ENCODE data around the gene TMEM229B.
"Not testable (repeated sequence)": the region's sequence is repeated elsewhere in the genome, so short reads cannot be mapped to it uniquely, and the experiment has no call there.

Gene TMEM229B

DNA sequence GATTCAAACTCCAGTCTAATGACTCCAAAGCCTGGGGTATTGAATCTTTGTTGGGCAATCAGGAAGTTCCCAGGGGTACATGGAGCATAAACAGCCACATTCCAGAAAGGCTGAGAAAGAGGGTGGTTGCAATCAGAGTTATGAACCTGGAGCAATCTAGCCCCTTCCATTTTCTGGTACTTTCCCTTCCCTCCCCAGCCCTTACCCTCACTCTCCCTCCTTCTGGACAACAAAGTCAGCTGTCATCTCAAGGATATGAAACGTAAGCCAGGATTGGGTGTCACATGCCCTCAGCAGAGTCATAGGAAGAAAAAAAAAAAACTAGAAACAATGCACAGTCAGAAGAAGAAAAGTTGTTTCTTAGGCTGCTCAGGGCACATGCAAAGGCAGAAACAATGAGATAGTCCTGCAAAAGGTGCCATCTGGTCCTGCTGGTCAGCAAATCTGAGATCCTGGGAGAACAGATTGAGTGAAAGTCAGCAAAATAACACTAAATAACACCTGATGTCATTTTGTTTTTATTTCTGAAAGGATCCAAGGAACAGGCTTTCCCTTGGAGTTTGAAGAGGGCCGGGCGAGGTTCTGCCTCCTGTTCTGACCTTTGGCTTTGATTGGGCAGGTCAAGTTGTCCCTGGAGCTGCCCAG is 27.1 kb downstream of the TMEM229B start:
- no peak overlapping the region for H3K4me3 ChIP-seq (ENCODE audit: low read depth, low read length)
- TF ChIP-seq, protein P1, sequence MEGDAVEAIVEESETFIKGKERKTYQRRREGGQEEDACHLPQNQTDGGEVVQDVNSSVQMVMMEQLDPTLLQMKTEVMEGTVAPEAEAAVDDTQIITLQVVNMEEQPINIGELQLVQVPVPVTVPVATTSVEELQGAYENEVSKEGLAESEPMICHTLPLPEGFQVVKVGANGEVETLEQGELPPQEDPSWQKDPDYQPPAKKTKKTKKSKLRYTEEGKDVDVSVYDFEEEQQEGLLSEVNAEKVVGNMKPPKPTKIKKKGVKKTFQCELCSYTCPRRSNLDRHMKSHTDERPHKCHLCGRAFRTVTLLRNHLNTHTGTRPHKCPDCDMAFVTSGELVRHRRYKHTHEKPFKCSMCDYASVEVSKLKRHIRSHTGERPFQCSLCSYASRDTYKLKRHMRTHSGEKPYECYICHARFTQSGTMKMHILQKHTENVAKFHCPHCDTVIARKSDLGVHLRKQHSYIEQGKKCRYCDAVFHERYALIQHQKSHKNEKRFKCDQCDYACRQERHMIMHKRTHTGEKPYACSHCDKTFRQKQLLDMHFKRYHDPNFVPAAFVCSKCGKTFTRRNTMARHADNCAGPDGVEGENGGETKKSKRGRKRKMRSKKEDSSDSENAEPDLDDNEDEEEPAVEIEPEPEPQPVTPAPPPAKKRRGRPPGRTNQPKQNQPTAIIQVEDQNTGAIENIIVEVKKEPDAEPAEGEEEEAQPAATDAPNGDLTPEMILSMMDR (IDR thresholded peaks at IDR 0.05; ENCODE audit: low read depth, low read length, missing control alignments) = no peak
- no peaks in the 10 kb centered on the region for H3K27me3 ChIP-seq (replicated peaks)
- no peak overlapping the region for H3K27ac ChIP-seq
- DNase-seq = peak; percentile 9
- no peaks in the 10 kb centered on the region for H3K36me3 ChIP-seq (replicated peaks)
- in situ Hi-C loops (cut with HindIII; ENCODE audit: low pct_ligation_motif_present, low sequenced_read_pairs) = no loop called here

DNA sequence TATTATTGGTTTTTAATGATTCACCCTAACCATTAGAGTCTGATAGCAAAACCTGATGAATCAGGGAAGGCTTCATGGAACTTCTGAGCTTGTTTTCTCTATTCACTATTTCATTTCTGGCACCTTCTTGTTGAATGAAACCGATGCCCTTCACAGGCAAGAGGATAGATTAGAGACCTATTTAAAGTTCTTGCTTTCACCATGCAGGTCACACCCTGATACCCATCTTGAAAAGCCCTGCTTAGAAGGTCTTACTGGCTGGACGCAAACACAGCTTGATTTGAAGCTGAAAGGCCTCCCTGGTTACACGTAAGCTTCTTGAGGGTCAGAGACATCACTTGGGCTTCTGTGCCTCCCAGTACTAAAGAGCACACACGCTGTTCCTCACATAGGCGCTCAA is 29.2 kb downstream of the TMEM229B start:
- Histone ChIP-seq H3K36me3 (replicated peaks) (no peaks in the 10 kb centered on the region), H3K27ac (no peak overlapping the region), H3K4me3 (ENCODE audit: low read depth, low read length) (no peak overlapping the region), H3K27me3 (replicated peaks) (no peaks in the 10 kb centered on the region)
- in situ Hi-C loops (cut with HindIII; ENCODE audit: low pct_ligation_motif_present, low sequenced_read_pairs) = no loop called here
- TF ChIP-seq, protein P1 (IDR thresholded peaks at IDR 0.05; ENCODE audit: low read depth, low read length, missing control alignments) = no peak
- no peak for DNase-seq

DNA sequence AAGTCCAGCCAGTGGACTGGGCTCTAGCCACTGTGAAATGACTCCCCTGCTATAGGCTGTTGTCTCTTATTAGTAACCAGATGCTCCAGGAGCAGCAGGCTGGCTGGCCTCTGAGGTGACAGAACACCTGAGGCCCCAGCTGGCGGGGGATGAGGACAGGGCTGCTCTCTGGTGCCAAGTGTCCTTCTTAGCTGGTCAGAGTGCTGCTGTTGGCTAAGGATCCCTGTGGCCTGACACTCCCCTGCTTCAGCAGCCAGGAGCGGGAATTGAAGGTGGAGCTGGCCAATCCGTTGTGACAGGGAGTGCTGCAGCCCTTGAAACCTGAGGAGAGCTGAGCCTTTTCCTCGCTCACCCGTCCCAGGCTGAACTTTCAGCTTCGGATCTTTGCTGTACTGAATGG is 30.7 kb downstream of the TMEM229B start:
- no peaks in the 10 kb centered on the region for H3K36me3 ChIP-seq (replicated peaks)
- no peaks in the 10 kb centered on the region for H3K27me3 ChIP-seq (replicated peaks)
- no peak overlapping the region for H3K4me3 ChIP-seq (ENCODE audit: low read depth, low read length)
- TF ChIP-seq, protein P1 (IDR thresholded peaks at IDR 0.05; ENCODE audit: low read depth, low read length, missing control alignments) = no peak
- H3K27ac ChIP-seq = no peak overlapping the region
- in situ Hi-C loops (cut with HindIII; ENCODE audit: low pct_ligation_motif_present, low sequenced_read_pairs) = no loop called here
- no peak for DNase-seq

DNA sequence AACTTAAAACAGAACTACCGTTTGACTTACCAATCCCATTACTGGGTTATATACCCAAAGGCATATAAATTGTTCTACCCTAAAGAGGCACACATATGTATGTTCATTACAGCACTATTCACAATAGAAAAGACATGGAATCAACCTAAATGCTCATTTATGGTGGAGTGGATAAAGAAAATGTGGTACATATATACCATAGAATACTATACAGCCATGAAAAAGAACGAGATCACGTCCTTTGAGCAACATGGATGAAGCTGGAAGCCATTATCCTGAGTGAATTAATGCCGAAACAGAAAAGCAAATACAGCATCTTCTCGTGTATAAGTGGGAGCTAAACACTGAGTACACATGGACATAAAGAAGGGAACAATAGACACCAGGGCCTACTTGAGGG is 31.8 kb downstream of the TMEM229B start:
- H3K4me3 ChIP-seq (ENCODE audit: low read depth, low read length) = no peak overlapping the region
- no peaks in the 10 kb centered on the region for H3K27me3 ChIP-seq (replicated peaks)
- no peak overlapping the region for H3K27ac ChIP-seq
- TF ChIP-seq, protein P1 (IDR thresholded peaks at IDR 0.05; ENCODE audit: low read depth, low read length, missing control alignments) = no peak
- DNase-seq = no peak
- no peaks in the 10 kb centered on the region for H3K36me3 ChIP-seq (replicated peaks)
- in situ Hi-C loops (cut with HindIII; ENCODE audit: low pct_ligation_motif_present, low sequenced_read_pairs) = no loop called here

DNA sequence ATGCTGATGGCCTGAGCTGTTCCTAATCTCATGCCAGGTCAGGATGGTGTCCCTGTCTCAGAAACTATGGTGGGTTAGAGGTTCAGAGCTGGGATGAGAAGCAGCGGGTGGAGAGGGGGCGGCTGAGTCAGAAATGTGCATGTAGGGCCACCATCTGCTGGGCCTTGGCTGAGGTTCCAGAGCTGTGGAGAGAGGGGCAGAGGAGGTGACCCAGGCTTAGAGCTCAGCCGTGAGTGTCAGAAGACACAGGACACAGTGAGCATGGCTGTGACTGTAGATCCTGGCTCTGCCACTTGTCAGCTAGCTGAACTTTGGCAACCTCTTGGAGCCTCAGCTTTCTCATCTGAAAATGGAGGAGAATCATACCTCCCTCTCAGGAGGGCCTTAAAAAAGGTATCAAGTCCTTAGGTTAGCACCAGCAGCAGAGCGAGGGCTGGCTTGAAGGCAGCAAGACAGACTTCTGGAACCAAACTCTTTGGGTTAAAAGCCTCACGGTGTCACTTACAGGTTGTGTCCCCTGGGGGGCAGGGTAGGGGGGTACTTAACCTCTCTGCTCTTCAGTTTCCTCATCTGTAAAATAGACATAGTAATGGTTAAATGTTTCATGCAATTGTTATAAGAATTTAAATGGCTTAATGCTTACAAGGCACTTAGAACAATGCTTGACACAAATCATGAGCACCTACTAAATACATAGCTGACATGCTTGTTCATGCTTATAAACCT is 34.8 kb downstream of the TMEM229B start:
- H3K27me3 ChIP-seq (replicated peaks) = no peaks in the 10 kb centered on the region
- no peak overlapping the region for H3K27ac ChIP-seq
- in situ Hi-C loops (cut with HindIII; ENCODE audit: low pct_ligation_motif_present, low sequenced_read_pairs) = no loop called here
- H3K36me3 ChIP-seq (replicated peaks) = no peaks in the 10 kb centered on the region
- DNase-seq = no peak
- H3K4me3 ChIP-seq (ENCODE audit: low read depth, low read length) = no peak overlapping the region
- TF ChIP-seq, protein P1 (IDR thresholded peaks at IDR 0.05; ENCODE audit: low read depth, low read length, missing control alignments) = no peak

DNA sequence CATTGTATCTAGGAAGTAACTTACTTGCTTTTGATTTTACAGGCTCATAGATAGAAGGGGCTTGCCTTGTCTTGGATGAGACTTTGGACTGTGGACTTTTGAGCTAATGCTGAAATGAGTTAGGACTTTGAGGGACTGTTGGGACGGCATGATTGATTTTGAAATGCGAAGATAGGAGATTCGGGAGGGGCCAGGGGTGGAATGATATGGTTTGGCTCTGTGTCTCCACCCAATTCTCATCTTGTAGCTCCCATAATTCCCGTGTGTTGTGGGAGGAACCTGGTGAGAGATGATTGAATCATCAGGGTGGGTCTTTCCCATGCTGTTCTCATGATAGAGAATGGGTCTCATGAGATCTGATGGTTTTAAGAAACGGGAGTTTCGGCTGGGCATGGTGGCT is 36.9 kb downstream of the TMEM229B start:
- H3K27ac ChIP-seq; H3K27me3 ChIP-seq (replicated peaks); H3K4me3 ChIP-seq (ENCODE audit: low read depth, low read length); DNase-seq; in situ Hi-C loops (cut with HindIII; ENCODE audit: low pct_ligation_motif_present, low sequenced_read_pairs); H3K36me3 ChIP-seq (replicated peaks): not testable (repeated sequence)
